Urinary bladder (tissue), 4 donors: Measurements from ENCODE around the gene LTBP4. TPM values are rescaled to one million over a fixed set of nuclear protein-coding genes. Genes with fewer than 3 reads are reported as not detected.
"Not testable (repeated sequence)": the region's sequence is repeated elsewhere in the genome, so short reads cannot be mapped to it uniquely, and the experiment has no call there.

ENCODE experiments used
- DNase-seq: peaks from one replicate; pipeline ENCODE4 v3.0.0-alpha.2; 2015; ENCODE audit errors: extremely low spot score
- H3K27ac ChIP-seq: one replicate; pipeline ENCODE4 v1.5.1; 2013; ENCODE audit warnings: low read depth, mild to moderate bottlenecking, moderate library complexity
- H3K36me3 ChIP-seq: one replicate; pipeline ENCODE4 v1.6.1; 2013; ENCODE audit warnings: mild to moderate bottlenecking, moderate library complexity; ENCODE audit not compliant: insufficient read depth
- H3K4me1 ChIP-seq: one replicate; pipeline ENCODE4 v1.6.1; 2013; ENCODE audit warnings: mild to moderate bottlenecking, moderate library complexity; ENCODE audit not compliant: insufficient read depth
- H3K4me3 ChIP-seq: one replicate; pipeline ENCODE4 v1.5.1; 2013; ENCODE audit warnings: low read depth, low read length
- WGBS: extraction: QIAGEN DNeasy Blood & Tissue Kit; methylation state at CpG from one replicate; pipeline ENCODE4 v1.1.7; 2013; 5-methylcytosine and 5-hydroxymethylcytosine counted together
- polyA plus RNA-seq: library from polyadenylated mRNA; stranded (reverse); fragments of 200-250 nt; gene quantifications from one replicate; pipeline ENCODE4 v1.2.3, GENCODE V29; 2013
- total RNA-seq: library from RNA; depleted of rRNA; stranded (reverse); fragments of >200 nt; gene quantifications from one replicate; pipeline ENCODE4 v1.2.3, GENCODE V29; 2014
- donor health status: healthy with polysubstance abuse.
- donor health status: healthy.

Gene LTBP4
- total and polyA plus RNA-seq, 2 donors: 305 to 647 TPM

DNA sequence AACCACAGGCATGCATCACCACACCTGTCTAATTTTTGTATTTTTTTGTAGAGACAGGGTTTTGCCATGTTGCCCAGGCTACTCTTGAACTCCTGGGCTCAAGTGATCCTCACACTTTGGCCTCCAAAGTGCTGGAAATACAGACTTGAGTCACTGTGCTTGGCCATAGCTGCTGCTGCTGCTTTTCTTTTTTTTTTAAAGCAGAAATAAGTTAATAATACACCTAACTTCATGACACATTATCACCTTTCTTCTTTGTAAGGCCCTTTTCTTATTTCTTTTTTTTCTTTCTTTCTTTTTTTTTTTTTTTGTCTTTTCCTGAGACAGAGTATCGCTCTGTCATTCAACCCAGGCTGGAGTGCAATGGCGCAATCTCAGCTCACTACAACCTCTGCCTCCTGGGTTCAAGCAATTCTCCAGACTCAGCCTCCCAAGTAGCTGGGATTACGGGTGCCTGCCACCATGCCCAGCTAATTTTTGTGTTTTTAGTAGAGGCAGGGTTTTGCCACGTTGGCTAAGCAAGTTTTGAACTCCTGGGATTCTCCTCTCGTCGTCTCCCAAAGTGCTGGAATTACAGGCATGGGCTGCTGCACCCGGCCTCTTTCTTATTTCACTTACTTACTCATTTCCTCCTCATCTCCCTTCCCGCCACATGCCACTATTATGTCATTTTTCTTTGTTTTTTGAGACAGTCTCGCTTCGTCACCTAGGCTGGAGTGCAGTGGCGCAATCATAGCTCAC lies 15.8 kb upstream of the LTBP4 start:
- Histone ChIP-seq H3K36me3 (peaks cover 3% of the 10 kb centered on the region), H3K27ac (no peak overlapping the region), H3K4me3 (no peak overlapping the region), H3K4me1 (no peaks in the 10 kb centered on the region)
- 90% methylated on average over 11 of the region's 11 CpGs for WGBS
- no peak for DNase-seq

DNA sequence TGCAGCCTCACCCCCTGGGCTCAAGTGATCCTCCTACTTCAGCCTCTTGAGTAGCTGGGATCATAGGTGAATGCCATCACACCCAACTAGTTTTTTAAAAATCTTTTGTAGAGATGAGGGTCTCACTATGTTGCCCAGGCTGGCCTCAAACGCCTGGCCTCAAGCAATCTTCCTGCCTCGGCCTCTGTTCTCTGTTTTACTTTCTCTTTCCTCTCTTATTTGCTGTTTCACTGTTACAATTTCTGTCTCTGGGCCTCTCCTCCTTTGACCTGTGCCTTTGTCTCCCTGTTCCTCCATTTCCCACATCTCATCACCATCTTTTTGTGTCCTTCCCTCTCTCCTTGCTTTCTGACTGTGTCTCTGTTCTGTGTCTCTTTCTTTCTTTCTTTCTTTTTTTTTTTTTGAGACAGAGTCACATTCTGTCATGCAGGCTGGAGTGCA lies 15.2 kb upstream of the LTBP4 start:
- no peaks in the 10 kb centered on the region for H3K4me1 ChIP-seq
- DNase-seq: no peak
- WGBS: 92% methylated on average over 2 of the region's 2 CpGs
- no peak overlapping the region for H3K27ac ChIP-seq
- no peak overlapping the region for H3K4me3 ChIP-seq
- H3K36me3 ChIP-seq: peaks cover 2% of the 10 kb centered on the region

DNA sequence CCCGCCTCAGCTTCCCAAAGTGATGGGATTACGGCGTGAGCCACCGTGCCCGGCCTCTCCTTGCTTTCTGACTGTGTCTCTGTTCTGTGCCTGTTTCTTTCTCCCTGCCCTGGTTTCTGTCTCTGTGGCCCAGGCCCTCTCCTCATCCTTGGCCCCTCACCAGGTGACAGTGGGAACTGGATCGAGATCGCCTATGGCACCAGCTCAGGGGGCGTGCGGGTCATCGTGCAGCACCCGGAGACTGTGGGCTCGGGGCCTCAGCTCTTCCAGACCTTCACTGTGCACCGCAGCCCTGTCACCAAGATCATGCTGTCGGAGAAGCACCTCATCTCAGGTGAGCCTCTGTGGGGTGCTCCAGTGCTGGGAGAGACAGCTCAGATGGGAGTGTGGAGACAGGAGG lies 14.6 kb upstream of the LTBP4 start:
- 96% methylated on average over 14 of the region's 14 CpGs for whole genome bisulfite sequencing
- H3K36me3 ChIP-seq: peaks cover 2% of the 10 kb centered on the region
- no peak overlapping the region for H3K4me3 ChIP-seq
- H3K27ac ChIP-seq: no peak overlapping the region
- no peaks in the 10 kb centered on the region for H3K4me1 ChIP-seq
- no peak for DNase-seq

DNA sequence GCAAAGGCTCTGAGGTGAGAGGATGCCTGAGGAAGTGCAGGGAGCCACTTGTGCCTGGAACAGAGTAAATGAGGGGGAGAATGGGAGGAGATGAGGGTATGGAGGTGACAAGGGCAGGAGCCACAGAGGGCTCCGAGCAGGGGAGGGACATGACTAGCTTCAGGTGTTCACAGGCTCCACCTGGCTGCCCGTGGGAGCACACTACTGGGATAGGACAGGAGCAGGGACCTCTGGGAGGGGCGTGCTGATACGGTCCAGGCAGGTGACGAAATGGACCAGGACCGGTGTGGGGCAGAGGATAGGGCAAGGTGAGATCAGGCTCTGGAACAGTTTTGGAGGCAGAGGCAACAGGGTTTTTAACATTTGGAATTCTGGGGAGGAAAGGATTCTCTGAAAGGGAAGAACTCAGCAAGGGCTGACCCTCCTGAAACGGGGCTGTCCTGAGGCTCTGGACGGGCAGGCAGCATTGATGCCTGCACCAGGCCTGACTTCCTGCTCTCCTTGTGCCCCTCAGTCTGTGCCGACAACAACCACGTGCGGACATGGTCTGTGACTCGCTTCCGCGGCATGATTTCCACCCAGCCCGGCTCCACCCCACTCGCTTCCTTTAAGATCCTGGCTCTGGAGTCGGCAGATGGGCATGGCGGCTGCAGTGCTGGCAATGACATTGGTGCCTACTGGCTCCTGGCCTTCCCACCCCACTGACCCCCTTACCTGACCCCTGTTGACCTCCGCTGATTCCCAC lies 12.9 kb upstream of the LTBP4 start:
- no peak for DNase-seq
- no peak overlapping the region for H3K4me3 ChIP-seq
- H3K4me1 ChIP-seq: no peaks in the 10 kb centered on the region
- no peak overlapping the region for H3K27ac ChIP-seq
- WGBS: 88% methylated on average over 19 of the region's 19 CpGs
- H3K36me3 ChIP-seq: no peaks in the 10 kb centered on the region

DNA sequence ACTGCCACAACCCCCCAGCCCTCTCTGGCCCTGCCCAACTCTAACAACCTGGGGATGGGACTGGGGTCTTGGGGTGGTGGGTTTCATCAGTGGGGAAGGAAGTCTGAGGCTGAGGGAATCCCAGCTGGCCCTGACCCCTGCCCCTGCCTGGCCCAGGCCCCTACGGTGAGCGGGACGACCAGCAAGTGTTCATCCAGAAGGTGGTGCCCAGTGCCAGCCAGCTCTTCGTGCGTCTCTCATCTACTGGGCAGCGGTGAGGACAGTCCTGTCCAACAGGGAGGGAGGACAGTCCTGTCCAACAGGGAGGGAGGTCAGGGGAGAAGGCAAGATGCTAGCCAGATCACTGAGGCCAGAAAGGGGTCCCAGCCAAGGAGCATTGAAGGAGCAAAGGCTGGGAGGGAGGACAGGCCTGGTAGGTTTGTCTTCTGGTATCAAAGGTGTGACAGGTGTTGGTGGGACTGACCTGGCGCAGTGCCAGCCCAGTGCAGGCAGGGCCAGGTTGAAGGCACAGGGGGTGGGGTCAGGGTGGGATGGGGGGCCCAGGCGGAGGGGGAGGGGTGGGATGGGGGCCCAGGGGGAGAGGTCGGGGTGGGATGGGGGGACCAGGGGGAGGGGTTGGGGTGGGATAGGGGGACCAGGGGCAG lies 12.1 kb upstream of the LTBP4 start:
- Histone ChIP-seq H3K27ac (no peak overlapping the region), H3K4me3 (no peak overlapping the region), H3K36me3 (no peaks in the 10 kb centered on the region), H3K4me1 (no peaks in the 10 kb centered on the region)
- no peak for DNase-seq
- 84% methylated on average over 9 of the region's 9 CpGs for WGBS

DNA sequence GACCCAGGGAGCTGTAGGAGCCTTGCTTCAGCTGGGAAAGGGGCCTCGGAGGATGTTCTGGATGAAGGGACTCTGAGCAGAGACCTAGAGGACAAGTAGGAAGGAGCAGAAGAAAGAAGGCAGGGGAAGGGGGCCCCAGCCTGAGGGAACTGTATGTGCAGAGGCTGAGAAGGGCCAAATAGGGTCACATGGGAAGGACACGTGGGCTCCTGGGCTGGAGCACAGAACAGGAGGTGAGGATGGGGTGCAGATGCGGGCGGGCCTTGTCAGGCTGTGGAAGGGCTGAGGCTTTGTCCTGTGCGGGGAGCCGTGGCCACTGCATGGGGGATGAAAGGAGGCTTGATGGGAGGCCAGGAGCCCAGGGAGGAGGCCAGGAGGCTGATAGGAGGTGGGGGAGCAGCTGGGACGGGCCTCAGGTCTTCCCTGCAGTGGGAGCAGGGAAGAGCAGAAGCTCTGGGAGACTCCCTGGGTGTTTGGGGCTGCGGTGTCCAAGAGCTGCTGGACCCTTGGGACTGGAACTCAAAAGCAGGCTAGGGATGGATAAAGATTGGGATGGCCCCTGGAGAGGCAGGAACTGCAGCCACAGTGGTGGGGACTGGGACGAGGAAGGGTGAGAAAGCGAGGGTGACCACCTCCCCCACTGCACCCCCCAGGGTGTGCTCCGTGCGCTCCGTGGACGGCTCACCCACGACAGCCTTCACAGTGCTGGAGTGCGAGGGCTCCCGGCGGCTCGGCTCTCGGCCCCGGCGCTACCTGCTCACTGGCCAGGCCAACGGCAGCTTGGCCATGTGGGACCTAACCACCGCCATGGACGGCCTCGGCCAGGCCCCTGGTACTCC lies 11.4 kb upstream of the LTBP4 start:
- H3K27ac ChIP-seq: no peak overlapping the region
- no peaks in the 10 kb centered on the region for H3K4me1 ChIP-seq
- 91% methylated on average over 26 of the region's 26 CpGs for WGBS
- H3K4me3 ChIP-seq: no peak overlapping the region
- no peaks in the 10 kb centered on the region for H3K36me3 ChIP-seq
- no peak for DNase-seq

DNA sequence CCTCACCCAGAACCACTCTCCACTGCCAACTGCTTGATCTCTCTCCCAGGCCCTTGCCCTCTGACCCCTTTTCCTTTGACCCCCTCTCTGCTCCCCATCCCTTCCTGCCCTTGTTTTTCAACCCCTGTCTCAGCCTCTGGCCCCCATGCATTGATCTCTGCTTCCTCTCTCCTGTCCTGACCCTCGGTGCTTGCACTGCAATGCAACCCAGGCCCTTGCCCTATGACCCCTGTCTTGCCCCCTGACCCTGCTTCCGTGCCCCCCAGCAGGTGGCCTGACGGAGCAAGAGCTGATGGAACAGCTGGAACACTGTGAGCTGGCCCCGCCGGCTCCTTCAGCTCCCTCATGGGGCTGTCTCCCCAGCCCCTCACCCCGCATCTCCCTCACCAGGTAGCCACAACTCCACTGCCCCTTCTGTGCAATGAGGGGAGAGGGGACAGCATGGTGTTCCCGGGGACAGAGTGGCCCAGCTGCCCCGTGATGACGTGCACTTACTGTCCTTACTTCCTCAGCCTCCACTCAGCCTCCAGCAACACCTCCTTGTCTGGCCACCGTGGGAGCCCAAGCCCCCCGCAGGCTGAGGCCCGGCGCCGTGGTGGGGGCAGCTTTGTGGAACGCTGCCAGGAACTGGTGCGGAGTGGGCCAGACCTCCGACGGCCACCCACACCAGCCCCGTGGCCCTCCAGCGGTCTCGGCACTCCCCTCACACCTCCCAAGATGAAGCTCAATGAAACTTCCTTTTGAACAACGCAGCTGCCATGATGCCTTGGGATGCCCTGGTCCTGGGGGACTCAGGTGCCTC lies 10.5 kb upstream of the LTBP4 start:
- no peak overlapping the region for H3K27ac ChIP-seq

DNA sequence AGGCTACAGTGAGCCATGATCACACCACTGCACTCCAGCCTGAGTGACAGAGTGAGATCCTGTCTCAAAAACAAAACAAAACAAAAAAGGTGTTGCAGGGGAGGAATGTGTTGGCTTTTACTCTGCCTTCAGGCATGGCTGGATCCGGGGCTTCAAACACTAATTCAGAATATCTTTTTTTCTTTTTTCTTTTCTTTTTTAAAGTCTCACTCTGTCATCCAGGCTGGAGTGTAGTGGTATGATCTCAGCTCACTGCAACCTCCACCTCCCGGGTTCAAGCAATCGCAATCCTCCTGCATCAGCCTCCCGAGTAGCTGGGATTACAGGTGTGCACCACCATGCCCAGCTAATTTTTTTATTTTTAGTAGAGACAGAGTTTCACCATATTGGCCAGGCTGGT lies 9.4 kb upstream of the LTBP4 start:
- H3K4me3 ChIP-seq, H3K4me1 ChIP-seq, DNase-seq, H3K27ac ChIP-seq, H3K36me3 ChIP-seq: not testable (repeated sequence)
- WGBS: 97% methylated on average over 4 of the region's 4 CpGs

More for the DNA sequence above, 10.5 kb upstream of the LTBP4 start:
- H3K4me1 ChIP-seq: no peaks in the 10 kb centered on the region
- H3K4me3 ChIP-seq: no peak overlapping the region
- H3K36me3 ChIP-seq: no peaks in the 10 kb centered on the region
- DNase-seq: no peak
- WGBS: 76% methylated on average over 22 of the region's 22 CpGs

DNA sequence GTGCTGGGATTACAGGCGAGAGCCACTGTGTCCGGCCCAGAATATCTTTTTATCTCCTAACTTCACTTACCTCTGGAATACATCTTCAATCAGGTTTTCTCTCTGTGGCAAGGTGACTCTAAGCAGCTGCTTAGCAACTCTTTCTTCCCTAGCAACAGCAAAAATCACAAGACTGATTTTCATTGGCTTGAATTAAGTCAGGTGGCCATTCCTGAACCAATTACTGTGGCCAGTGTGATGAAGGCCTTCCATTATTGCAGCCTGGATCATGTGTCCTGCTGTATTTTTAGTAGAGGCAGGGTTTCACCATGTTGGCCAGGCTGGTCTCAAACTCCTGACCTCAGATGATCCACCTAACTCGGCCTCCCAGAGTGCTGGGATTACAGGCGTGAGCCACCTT lies 9.0 kb upstream of the LTBP4 start:
- 91% methylated on average over 4 of the region's 4 CpGs for WGBS
- no peaks in the 10 kb centered on the region for H3K36me3 ChIP-seq
- no peak overlapping the region for H3K4me3 ChIP-seq
- no peaks in the 10 kb centered on the region for H3K4me1 ChIP-seq
- DNase-seq: no peak
- H3K27ac ChIP-seq: no peak overlapping the region

DNA sequence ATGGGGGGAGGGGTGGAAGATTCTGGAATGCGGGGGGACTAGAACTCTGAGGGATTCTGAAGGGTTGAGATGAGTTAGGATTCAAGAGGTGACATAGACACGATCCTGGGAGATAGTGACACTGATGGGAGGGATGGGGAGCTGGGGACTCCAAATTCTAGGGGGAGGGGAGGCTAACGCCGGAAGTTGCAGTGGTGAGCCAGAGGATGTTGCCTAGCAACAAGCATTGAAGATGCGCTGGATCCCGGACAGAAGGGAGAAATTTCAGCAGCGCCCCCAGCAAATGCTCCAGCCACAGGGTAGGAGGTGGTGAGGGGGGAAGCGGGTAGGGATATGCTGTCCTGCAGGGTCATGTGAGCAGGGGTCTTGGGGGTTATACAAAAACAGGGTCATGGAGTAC lies 6.9 kb upstream of the LTBP4 start:
- no peak overlapping the region for H3K27ac ChIP-seq
- H3K4me3 ChIP-seq: no peak overlapping the region
- no peaks in the 10 kb centered on the region for H3K36me3 ChIP-seq
- DNase-seq: no peak
- 18% methylated on average over 8 of the region's 8 CpGs for WGBS
- no peaks in the 10 kb centered on the region for H3K4me1 ChIP-seq

DNA sequence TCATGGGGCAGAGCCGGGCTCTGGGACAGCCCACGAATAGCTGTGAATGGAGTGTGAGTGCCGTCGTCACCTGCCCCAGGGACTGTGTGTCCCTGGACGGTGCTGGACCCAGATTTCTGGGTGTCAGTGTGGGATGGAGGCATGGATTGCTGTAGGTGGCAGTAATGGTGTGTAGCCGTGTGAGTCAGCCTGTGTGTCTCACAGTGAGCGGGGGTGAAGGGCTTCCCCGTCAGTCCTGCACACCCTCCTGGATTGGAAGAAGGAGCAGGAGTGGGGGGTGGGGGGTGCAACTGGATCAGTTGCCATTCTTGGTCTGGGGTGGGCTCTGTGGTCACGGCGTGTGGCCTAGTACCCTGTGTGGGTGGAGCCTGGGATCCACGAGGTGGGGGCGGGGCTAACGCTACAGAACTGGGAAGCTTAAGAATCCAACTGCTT lies 6.5 kb upstream of the LTBP4 start:
- WGBS: 32% methylated on average over 13 of the region's 13 CpGs
- DNase-seq: no peak
- no peaks in the 10 kb centered on the region for H3K4me1 ChIP-seq
- no peak overlapping the region for H3K4me3 ChIP-seq
- H3K27ac ChIP-seq: no peak overlapping the region
- no peaks in the 10 kb centered on the region for H3K36me3 ChIP-seq

DNA sequence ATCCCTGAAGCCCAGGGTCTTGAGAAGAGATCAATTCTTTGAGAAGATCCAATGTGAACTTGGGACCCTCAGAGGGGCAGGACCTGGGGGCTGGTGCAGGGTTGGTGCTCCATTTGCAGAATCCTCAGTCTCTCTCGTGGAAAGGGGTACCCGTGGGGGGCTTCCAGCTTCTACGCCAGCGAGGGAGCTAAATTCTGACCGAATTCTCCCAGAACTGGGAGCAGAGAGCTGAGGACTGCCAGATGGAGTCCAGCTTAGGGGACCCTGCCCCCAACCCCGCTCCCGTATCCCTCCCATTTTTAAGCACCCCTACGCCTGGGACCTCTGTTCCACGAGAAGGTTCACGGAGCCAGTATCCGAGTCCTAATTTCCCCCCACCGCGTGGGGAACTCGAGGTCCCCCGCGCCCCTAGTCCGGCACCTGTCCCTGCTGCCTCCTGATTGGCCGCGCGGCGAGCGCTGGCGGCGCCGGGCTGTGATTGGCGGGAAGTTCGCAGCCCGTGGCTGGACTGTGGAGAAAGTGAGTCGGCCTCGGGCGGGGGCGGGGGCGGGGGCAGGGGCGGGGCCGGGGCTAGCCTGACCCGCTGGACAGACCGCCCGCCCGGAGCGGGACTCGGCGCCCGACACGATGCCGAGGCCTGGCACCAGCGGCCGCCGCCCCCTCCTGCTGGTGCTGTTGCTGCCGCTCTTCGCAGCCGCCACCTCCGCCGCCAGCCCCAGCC lies 4.4 kb upstream of the LTBP4 start:
- DNase-seq: no peak
- H3K4me1 ChIP-seq: no peaks in the 10 kb centered on the region
- no peaks in the 10 kb centered on the region for H3K36me3 ChIP-seq
- H3K4me3 ChIP-seq: peak overlapping the region; percentile 2
- WGBS: 4% methylated on average over 53 of the region's 53 CpGs
- H3K27ac ChIP-seq: no peak overlapping the region
